OCI-LY3 (cell line): ENCODE data around the gene RIN1.

ENCODE experiments used
- H2AFZ ChIP-seq: fragments of 200-600, 300-600 bp; shearing (Covaris generic); 2 replicates; pipeline ENCODE4 v1.6.0; 2014; ENCODE audit warnings: antibody characterized with exemption, low read depth, low read length
- H3K27ac ChIP-seq: fragments of 200-600, 300-600 bp; sonication (generic); 2 replicates; pipeline ENCODE4 v1.5.1; 2014; ENCODE audit warnings: mild to moderate bottlenecking, low read length, moderate library complexity, mixed read lengths
- H3K27me3 ChIP-seq: fragments of 200-600, 300-600 bp; sonication (generic); 2 replicates; pipeline ENCODE4 v1.6.1; 2014; ENCODE audit warnings: low read depth, low read length, mixed read lengths
- H3K36me3 ChIP-seq: fragments of 200-600, 300-600 bp; sonication (generic); replicated peaks from 2 replicates; pipeline ENCODE3; 2014; ENCODE audit warnings: low read depth, low read length, mixed read lengths
- H3K4me1 ChIP-seq: fragments of 300-600, 200-600 bp; sonication (generic); 2 replicates; pipeline ENCODE4 v1.6.1; 2014; ENCODE audit warnings: low read length, mixed read lengths
- H3K4me2 ChIP-seq: fragments of 200-600, 300-600 bp; sonication (generic); 2 replicates; pipeline ENCODE4 v1.6.1; 2014; ENCODE audit warnings: low read length, mixed read lengths
- H3K4me3 ChIP-seq: fragments of 300-600, 200-600 bp; sonication (generic); 2 replicates; pipeline ENCODE4 v1.5.1; 2014; ENCODE audit warnings: antibody characterized with exemption, mild to moderate bottlenecking, low read length, moderate library complexity
- H3K79me2 ChIP-seq: fragments of 300-600, 200-600 bp; shearing (Covaris generic); 2 replicates; pipeline ENCODE4 v1.6.1; 2014; ENCODE audit warnings: mild to moderate bottlenecking, low read length, mixed read lengths
- H3K9ac ChIP-seq: fragments of 300-600, 200-600 bp; shearing (Covaris generic); 2 replicates; pipeline ENCODE4 v1.6.0; 2014; ENCODE audit warnings: mild to moderate bottlenecking, low read length, moderate library complexity
- H3K9me3 ChIP-seq: fragments of 200-600, 300-600 bp; shearing (Covaris generic); 2 replicates; pipeline ENCODE4 v1.6.1; 2014; ENCODE audit warnings: low read length, mixed read lengths; ENCODE audit not compliant: insufficient read depth
- H4K20me1 ChIP-seq: fragments of 200-600, 300-600 bp; sonication (generic); 2 replicates; pipeline ENCODE4 v1.6.1; 2016; ENCODE audit warnings: low read length, mixed read lengths; ENCODE audit not compliant: insufficient read depth
- EZH2phosphoT487 ChIP-seq: fragments of 200-600 bp; shearing (Covaris generic); IDR thresholded peaks from 2 replicates; pipeline ENCODE4 v1.6.1; 2018; ENCODE audit warnings: antibody characterized with exemption, mixed run types, low read depth
- TF ChIP-seq, protein P1 (sequence below): fragments of 200-600, 300-600 bp; sonication (generic); IDR thresholded peaks from 2 replicates; pipeline ENCODE4 v1.5.1; 2014; ENCODE audit warnings: antibody characterized with exemption, low read length, low read depth

The RIN1 gene

GRCh38 chr11:66289548-66290329 lies 46.5 kb downstream of the RIN1 start:
- no peaks in the 10 kb centered on the region for H3K27me3 ChIP-seq
- no peaks in the 10 kb centered on the region for H3K9me3 ChIP-seq
- H3K79me2 ChIP-seq, result peaks cover 21% of the 10 kb centered on the region
- no peaks in the 10 kb centered on the region for H4K20me1 ChIP-seq
- peak overlapping the region; percentile 98 for H3K4me2 ChIP-seq
- H3K4me3 ChIP-seq, result peak overlapping the region; percentile 89
- peaks cover 10% of the 10 kb centered on the region for H3K36me3 ChIP-seq
- peaks cover 22% of the 10 kb centered on the region for H3K4me1 ChIP-seq
- TF ChIP-seq EZH2phosphoT487, result no peak
- TF ChIP-seq, protein P1, sequence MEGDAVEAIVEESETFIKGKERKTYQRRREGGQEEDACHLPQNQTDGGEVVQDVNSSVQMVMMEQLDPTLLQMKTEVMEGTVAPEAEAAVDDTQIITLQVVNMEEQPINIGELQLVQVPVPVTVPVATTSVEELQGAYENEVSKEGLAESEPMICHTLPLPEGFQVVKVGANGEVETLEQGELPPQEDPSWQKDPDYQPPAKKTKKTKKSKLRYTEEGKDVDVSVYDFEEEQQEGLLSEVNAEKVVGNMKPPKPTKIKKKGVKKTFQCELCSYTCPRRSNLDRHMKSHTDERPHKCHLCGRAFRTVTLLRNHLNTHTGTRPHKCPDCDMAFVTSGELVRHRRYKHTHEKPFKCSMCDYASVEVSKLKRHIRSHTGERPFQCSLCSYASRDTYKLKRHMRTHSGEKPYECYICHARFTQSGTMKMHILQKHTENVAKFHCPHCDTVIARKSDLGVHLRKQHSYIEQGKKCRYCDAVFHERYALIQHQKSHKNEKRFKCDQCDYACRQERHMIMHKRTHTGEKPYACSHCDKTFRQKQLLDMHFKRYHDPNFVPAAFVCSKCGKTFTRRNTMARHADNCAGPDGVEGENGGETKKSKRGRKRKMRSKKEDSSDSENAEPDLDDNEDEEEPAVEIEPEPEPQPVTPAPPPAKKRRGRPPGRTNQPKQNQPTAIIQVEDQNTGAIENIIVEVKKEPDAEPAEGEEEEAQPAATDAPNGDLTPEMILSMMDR, result no peak
- H3K9ac ChIP-seq, result peak overlapping the region; percentile 94
- H2AFZ ChIP-seq, result no peak overlapping the region
- peak overlapping the region; percentile 68 for H3K27ac ChIP-seq

GRCh38 chr11:66288671-66289547 lies 47.3 kb downstream of the RIN1 start, which contains the start of gene YIF1A:
TSS of gene YIF1A (minus strand) at chr11:66289143. CDS start at chr11:66288985, 158 bp downstream.
- Histone ChIP-seq H3K4me2 (peak within 1 kb of the TSS; percentile 98), H3K9me3 (no peaks in the 10 kb centered on the region), H2AFZ (peak within 1 kb of the TSS; percentile 31; the same call in 1 of the 2 replicates), H3K4me3 (peak within 1 kb of the TSS; percentile 89), H3K79me2 (peaks cover 21% of the 10 kb centered on the region), H3K27ac (peak within 1 kb of the TSS; percentile 68), H3K4me1 (peaks cover 31% of the 10 kb centered on the region), H3K36me3 (peaks cover 15% of the 10 kb centered on the region), H3K9ac (peak within 1 kb of the TSS; percentile 94), H4K20me1 (no peaks in the 10 kb centered on the region), H3K27me3 (no peaks in the 10 kb centered on the region)
- no peak for TF ChIP-seq EZH2phosphoT487
- TF ChIP-seq, protein P1, result peak; percentile 19; the same call in 1 of the 2 replicates

GRCh38 chr11:66287889-66288670 lies 48.2 kb downstream of the RIN1 start:
- peaks cover 15% of the 10 kb centered on the region for H3K36me3 ChIP-seq
- peak overlapping the region; percentile 47 for H3K27ac ChIP-seq
- peak overlapping the region; percentile 80 for H3K4me2 ChIP-seq
- no peaks in the 10 kb centered on the region for H3K27me3 ChIP-seq
- peaks cover 35% of the 10 kb centered on the region for H3K4me1 ChIP-seq
- H3K4me3 ChIP-seq, result peak overlapping the region; percentile 89
- H4K20me1 ChIP-seq, result no peaks in the 10 kb centered on the region
- peaks cover 21% of the 10 kb centered on the region for H3K79me2 ChIP-seq
- H3K9me3 ChIP-seq, result no peaks in the 10 kb centered on the region
- no peak overlapping the region for H2AFZ ChIP-seq
- TF ChIP-seq, protein P1, result no peak
- no peak for TF ChIP-seq EZH2phosphoT487
- H3K9ac ChIP-seq, result peak overlapping the region; percentile 90
